HG03432 (cell line): ENCODE measurements around the gene TMEM87B.

Experiments used
- ATAC-seq: cut with Tn5 transposase; IDR thresholded peaks from one replicate; pipeline ENCODE4 v1.9.1; 2021; ENCODE audit warnings: mild to moderate bottlenecking, moderate library complexity; ENCODE audit not compliant: unreplicated experiment

TMEM87B gene

DNA sequence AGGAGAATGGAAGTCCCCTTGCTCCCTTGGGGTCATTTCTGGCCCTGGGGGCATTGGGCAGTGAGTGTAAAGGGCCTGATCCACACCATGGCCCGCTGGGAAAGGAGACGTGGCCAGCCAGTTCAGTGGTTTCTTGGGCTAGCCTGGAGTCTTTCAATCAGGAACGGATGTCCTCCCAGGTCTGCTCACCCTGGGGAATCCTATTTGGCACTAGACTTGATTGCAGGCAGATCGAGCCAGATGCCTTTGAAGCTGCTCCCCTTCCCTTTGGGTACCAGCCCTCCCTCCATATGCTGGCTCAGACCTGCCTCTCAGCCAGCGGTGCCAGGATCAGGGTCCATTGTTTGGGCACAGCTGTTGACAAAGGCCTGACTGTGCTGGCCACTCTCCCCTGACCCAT is 94.1 kb downstream of the TMEM87B start:
- no peak for ATAC-seq

DNA sequence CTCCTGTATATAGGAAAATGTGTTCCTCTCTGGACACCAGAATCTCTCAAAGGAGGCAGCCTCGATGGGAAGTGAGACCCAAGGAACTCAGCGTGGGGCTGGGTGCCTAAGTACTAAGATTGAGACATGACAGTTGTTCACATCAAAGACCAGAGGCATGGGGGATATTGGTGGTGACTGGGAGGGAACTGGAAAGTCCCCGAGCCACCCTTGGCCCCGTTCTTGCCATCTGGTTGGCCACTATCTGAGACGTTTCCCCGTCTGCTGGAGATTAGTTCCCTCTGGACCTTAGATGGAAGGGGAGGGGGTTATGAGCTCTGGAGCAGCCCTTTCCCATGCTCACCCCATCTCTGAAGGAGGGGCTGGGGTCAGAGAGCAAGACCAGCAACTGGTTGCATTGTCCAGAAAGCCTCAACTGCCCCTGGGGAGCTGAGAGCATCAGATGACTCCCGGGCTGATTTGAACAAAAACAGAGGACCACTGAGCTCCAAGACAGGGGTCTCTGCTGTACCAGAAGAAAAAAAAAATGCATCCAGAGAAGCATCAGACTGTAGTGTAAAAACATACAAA is 94.9 kb downstream of the TMEM87B start:
- ATAC-seq = no peak

DNA sequence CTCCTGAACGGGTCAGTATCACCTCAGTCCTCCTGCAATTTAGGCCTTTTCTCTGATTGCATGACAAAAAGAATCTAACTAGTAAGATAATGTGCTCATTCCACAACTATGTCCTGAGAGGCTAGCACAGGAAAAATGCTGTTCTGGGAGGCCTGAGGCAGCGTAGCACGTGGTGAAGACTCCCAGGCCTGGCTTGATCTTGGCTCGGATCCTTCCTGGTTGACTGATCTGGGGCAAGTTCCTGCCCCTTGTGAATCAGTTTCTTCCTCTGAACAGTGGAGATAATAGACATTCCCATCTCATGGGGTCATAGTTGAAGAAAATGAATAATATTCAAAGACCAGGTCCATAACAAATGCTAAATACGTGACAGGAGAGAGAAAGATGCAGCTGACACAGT is 95.4 kb downstream of the TMEM87B start:
- ATAC-seq = no peak

DNA sequence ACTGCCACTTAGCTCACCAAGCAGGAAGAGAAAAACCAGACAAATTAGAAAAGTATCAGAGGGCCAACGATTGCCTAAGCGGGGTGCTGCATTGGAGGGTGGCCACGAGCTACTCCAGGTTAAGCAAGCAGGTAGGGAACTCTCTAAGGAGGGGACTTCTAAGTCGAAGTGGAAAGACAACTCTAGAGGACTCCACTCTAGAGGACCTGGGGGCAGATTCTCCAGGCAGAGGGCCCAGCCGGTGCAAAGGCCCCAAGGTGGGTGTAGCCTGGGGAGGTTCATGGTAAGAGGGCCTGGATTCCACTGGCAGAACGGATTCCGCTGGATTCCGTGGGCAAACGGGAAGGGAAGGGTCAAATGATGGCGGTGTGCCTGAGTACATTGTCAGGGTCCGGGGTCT is 95.8 kb downstream of the TMEM87B start:
- ATAC-seq = no peak

DNA sequence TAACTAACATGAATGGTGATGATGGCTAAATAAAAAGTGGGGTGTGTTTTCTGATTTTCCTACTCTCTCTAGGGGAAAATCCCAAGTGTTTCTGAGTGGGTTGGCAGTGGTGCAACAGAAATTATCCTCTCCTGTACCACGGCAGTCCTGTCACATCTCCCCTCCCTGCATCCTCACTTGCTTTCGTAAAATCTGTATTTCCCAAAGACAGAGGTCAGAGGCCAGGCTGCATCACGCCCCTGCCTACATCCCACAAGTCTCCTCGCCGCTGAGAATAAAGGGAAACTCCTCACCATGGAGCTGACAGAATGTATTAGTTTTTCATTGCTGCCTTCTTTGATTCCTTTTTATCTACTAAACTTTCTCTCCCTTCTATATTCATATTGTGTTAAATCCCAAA is 96.2 kb downstream of the TMEM87B start:
- ATAC-seq = no peak

DNA sequence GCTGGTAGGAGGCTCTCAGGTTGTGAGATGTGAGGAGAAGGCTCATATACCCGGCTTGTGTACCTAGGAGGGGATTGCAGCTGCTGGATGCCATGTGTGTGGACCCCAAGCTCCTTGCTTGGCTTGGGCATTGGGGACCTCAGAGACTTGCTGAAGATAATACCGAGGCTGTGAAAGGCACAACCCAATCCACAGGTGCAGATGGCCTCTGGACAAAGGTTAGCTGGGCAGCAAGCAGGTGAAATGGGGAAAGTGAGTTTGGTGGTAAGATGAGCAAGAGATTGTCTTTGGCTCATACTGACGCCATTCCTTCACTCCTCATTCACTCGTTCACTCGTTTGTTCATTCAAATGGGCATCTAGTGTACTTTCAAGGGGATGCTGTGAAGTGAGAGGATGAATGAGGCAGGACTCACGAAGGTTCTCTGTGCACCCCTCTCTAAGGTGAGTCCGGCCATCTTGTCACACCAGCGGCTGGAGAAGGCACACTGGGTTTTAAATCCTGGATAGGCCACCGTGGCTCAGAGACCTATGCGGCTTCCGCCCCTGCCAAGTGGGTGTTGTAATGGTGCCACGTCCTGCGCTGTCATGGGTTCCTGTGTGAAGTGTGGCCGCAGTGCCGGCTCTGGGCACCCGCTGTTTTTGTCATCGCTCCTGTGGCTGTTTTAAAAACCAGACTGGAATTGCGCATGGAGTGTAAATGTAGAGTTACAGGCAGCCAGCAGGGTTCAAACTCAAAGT is 96.8 kb downstream of the TMEM87B start:
- no peak for ATAC-seq

DNA sequence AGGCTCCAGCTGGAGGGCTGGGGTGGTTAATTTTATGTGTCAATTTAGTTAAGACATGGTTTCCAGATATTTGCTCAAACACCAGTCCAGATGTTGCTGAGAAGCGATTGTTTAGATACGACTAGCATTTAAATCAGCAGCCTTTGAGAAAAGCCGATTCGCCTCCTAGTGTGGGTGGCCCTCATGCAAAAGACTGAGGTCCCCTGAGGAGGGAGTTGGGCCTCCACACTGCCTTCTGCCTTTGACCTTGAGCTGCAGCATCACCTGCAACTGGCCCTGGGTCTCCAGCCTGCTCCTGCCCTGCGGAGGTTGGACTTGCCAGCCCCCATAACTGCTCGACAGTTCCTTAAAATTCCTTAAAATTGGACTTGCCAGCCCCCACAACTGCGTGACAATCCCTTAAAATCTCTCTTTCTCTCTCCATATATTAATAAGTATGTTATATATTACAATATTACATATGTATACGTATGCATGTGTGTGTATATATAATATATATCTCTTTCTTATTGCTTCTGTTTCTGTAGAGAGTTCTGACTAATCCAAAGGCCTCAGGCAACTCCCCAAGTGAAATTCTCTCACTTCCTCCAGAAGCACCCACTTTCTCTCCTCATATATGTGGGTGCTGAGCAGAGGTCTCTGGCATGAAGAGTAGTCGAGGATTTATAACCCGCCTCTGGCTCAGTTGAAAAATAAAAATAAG is 97.6 kb downstream of the TMEM87B start:
- no peak for ATAC-seq

DNA sequence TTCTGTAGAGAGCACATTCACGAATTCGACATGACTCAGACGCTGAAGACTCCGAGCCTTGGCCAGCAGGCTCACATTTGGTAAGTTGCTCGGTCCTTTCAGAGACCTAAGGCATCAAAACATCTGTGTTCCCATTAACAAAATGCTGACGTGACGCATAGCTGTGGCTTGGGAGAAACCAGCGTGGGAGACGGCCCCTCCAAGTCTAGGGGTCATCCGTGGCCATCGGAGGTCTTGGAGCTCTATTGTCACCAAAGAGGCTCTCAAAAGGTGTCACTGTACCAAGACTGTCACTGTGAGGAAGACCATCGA is 98.1 kb downstream of the TMEM87B start:
- ATAC-seq = no peak

DNA sequence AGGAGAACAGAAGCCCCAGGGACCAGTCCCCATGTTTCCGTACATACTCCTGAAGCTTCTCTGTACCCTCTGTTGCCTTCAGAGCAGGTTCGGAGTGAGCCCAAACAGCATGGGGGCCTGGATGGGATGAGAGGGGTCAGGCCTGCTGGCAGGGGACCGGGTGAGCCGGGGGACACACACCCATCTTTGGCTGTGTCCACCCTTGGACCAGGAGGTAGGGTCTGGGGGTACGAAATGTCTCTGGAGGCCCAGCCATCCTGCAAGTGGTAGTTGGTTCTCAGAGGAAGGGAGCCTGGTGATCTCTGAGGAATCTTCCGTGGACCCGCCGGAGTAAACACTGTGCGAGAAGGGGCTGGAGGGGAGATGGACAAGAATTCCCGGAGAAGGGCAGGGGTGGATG is 98.4 kb downstream of the TMEM87B start:
- no peak for ATAC-seq

DNA sequence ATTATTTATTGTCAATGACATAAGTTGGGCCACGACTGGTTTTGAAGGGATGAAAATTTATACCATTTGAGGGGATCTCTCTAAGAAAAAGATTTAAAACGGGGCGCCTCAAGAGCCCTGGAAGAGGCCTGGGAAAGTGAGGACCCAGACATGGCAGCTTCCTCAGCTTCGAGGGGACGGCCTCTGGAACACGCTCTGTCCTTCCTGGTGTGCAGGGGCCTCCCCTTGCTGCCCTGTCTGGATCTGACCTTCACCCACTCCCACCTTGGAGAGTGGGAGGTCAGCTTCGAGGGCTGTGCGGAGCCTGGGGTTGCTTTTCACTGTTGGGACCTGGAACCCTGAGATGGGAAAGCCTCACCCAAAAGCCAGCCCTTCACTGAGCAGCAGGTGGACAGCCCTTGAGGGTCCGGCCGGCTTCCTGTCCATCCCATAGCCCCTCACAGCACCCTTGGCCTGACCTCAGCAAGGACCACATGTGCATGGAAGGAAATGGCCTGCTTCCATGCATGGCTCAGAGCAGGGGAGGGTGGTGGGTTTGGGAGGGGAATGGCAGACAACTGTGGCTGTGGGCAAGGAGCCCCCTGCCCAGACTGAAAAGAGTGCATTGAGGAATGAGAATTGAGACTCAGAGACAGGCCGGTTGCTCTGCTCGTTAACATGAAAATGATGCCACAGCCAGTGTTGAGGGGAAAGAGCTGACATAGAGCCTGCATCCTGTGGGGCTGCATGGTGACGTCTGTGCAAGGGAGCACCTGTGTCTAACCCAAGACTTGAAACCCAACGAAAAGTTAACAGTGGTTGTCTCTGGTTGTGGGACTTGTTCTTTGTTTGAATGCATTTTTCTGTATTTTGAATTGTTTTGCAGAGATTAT is 99.4 kb downstream of the TMEM87B start:
- ATAC-seq = no peak

DNA sequence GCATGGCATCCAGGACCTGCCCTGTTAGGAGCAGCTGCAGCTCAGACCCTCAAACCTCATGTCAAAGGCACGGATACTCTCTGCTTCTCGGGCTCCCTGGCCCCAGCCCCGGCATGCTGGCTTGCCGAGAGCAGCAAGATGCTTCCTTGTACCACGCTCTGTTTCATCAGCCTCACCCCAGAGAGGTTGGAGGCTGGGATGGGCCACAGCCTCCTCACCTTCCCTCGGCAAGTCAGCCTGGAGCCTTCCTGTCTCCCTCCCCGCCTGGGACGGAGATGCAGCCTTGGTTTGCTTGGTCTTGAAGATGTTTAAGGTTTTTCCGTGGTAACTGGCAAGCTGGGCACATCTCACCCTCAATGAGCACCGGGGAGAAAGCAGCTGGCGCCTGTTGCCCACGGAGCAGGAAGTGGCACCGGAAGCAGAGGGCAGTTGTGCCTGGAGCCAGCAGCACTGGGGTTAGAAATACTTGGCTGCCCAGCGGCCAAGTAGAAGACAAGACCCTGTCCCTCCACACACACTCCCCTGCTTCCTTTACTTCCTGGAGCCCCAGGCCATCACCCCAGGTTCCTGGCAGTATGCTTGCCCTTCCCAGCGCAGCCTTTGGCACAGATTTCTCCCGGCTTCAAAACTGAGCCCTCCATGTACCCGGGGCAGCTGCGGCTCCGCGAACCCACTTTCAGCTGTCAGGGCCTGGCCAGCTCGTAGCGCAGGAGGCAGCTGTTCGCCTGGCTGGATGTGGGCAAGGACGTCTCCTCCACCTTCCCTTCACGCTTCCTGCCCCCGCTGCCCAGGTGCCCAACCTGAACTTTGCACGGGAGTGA is 100.5 kb downstream of the TMEM87B start:
- ATAC-seq = no peak

DNA sequence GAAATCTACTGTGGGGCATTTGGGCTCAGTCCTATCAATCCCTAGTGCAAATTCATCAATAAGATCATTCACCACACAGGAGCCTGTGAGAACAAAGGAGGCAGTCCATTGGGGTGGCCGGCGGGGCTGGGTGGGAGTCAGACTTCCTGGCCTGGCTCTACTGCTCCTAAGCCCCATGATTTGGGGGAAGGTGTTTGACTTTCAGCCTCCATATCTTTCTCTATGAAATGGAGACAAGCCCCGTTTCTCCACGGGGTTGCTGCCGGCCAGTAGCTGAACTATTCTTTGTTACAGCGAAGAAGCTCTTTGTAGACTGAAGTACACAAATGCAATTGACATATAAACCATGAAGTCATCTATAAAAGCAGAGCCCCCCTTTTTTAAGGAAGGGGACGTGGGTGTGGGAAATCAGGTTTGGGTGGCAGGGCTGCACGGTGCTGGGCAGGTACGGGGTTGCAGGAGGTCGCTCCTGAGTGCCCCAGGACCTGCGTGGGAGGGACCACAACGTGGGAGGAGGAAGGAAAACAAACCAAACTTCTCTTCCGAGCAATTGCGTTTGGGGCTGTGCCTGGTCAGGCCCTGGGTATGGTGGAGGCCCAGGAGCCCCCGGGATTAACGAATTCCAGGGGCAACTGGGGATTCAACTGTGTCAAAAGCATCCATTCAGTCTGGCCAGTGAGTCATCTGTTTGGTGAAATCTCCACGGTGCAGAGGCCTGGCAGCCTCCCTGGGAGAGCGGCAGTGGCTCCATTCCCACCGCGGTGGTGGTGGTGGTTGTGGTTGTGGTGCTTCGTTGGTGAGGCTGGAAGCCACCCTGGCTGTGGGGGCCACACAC is 101.3 kb downstream of the TMEM87B start:
- no peak for ATAC-seq

DNA sequence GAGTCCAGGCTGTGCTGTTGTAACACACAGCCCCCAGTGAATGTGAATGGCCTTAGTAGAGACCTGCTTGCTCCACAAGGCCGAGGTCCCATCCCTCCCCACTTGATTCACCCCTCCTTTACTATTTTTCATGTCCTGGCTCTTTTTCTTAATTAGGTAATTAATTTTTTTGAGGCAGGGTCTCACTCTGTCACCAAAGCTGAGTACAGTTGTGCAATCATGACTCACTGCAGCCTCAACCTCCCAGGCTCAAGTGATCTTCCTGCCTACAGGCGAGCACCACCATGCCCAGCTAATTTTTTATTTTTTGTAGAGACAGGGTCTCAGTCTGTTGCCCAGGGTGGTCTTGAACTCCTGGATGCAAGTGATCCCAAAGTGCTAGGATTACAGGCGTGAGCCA is 102.4 kb downstream of the TMEM87B start:
- ATAC-seq = no peak

DNA sequence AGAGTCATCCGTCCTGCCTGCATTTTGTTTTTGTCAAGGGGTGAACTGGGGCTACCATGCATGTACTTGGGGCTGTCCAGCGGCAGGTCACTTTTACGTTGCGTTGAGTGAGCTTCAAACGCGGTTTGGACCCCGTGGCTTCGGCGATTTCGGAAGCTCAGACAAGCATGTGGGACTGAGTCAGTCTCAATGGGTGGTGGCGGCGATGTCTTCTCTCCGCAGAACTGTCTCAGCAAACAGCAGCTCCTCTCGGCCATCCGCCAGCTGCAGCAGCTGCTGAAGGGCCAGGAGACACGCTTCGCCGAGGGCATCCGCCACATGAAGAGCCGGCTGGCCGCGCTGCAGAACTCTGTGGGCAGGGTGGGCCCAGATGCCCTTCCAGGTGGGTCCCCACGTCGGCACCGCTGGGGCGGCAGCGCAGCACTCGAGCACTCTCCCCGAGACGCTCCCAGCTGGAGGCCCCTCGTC is 104.4 kb downstream of the TMEM87B start:
- ATAC-seq = no peak

DNA sequence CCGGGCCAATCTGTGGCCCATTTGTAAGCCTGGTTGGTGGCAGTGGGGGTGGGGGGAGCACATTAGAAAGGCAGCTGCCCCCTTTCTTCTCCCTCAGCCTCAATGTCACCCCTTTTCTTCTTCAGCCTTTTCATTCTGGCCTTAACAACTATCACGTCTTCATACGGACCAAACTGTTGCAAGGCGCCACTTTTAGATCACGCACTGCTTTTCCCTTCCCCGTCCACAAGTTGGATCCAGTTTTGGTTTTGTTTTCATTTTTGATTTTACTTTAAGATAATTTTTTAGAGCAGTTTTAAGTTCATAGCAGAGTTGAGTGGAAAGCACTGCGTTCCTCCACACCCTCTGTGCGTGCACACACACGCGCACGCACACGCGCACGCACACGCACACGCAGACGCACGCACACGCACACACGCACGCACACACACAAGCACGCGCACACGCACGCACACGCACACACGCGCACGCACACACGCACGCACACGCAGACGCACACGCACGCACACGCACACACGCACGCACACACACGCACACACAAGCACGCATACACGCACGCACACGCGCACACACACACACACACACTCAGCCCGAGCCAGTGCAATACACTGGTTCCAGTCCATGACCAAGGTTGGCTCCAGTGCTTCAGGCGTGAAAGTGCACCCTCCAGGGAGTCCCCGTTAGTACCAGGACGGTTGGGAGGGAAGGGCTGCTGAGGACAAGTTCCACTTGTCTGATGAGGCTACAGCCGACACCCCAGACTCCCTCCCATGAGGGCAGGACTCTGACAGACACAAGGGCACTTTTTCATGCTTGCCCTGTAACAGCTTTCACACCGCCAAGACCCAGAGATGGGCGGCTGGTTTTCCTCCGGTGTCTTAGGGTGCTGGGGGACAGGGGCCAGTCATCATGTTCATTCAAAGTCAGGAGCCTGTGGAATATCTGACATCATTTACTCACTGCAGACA is 105.5 kb downstream of the TMEM87B start:
- ATAC-seq = no peak

DNA sequence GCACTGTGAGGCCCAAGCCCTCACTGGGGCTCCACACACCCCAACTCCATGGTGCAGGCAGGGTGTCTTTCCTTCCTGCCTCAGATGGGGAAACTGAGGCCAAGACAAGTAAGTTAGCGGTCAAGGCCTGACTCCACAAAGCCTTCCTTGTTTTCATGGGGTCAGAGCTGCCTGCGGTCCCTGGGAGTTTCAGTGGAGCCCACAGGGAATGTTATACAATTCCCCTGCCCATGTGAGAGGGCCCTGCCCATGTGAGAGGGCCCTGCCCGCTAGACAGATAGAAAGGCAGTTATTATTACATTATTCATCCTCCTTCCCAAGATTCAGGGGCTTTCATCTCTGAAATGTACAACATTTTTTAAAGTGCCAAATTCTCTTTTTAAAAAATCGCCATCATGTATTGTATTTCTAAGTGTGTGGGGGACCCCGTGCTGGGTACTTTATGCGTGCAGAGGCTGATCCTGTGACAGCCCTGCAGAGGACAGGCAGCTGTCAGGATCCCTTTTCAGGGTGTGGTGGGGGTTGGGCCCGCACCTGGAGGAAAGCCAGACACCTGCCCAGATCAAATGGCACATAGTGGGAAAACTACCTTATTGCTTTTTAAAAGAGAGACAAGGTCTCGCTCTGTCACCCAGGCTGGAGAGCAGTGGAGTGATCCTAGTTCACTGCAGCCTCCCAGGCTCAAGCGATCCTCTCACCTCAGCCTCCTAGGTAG is 106.5 kb downstream of the TMEM87B start:
- ATAC-seq = no peak

DNA sequence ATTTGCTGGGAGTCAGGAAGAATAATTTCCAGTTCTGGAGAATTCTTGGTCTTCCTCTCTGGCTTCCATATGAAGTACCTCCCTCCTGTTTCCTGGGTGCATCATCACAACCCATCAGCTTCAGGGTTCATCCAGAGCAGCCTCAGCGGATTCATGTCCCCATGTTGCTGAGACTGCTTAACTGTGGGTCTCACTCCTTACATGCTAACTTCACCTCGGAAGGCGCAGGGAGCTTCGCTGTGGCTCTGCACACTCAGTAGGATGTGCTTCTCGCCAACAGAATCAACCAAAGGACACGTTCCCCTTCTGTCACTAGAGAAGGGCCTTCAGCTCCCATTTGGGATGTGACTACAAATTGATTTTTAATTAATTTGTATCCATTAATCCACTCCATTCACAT is 107.3 kb downstream of the TMEM87B start:
- ATAC-seq = no peak

DNA sequence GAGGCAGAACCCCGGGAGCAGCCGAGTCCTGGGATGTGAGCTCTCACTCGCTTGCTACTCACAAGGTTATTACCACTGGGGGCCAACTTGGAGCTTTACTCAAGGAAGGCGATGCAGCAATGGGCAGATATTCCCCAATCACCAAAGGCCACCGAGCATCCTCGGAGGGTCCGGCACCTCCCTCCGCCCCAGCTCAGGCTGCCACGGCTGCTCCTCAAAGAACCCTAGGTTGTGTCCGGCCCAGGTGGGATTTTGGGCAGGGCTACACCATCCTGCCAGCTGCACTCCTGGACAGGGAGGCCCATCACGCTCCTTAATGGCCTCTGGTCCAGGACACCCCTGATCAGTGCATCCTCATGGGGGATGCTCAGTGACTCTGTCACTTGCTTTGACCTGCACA is 107.9 kb downstream of the TMEM87B start:
- no peak for ATAC-seq
